H1 (cell line): Measurements from ENCODE around the gene CHST11. TPM values are rescaled to one million over a fixed set of nuclear protein-coding genes. Genes with fewer than 3 reads are reported as not detected.

Experiments
- KDM1A ChIP-seq: fragments of 200-600, 300-600 bp; sonication (generic); IDR thresholded peaks from 2 replicates; pipeline ENCODE4 v1.7.1; 2016; ENCODE audit warnings: mild to moderate bottlenecking, low read length, borderline replicate concordance
- KDM5A ChIP-seq: fragments of 200-600 bp; IDR thresholded peaks from 2 replicates; pipeline ENCODE4 v1.7.1; 2012; ENCODE audit warnings: mild to moderate bottlenecking, low read length, inconsistent platforms, mixed read lengths
- polyA plus RNA-seq, 7 experiments: library from polyadenylated mRNA; depleted of rRNA in 3 of 7; stranded (reverse) in 5 of 7; unstranded in 2 of 7; fragments of >200 nt in 5 of 7; fragments of 200-250 nt in 2 of 7; gene quantifications; 1 replicate in 5 of 7; 2 replicates in 1 of 7; 4 replicates in 1 of 7; pipeline versions ENCODE4 v1.2.1 to v1.2.3, GENCODE V29; 2011 to 2013; ENCODE audit warnings: missing spikeins in 2 of 7, mixed read lengths in 2 of 7
- total RNA-seq: library from RNA; stranded (reverse); fragmentation: NEBNext Ultra II Directional; extraction: Animal tissue kit (Norgen Biotek cat#: 25700); gene quantifications from 2 replicates; pipeline ENCODE4 v1.2.1, GENCODE V29; 2021
- TF ChIP-seq, protein P1 (sequence below): IDR thresholded peaks from 2 replicates; pipeline ENCODE4 v1.6.1; 2012; ENCODE audit warnings: inconsistent platforms
- TF ChIP-seq, protein P2 (sequence below): IDR thresholded peaks from 2 replicates; pipeline ENCODE4 v1.6.1; 2012; ENCODE audit warnings: low read length, inconsistent platforms

Gene CHST11
- total and polyA plus RNA-seq, 2 of the 8 experiments (the other 6 are each of a cell fraction or from before 2014, with no cell fraction given): 14.4 to 20.8 TPM

DNA sequence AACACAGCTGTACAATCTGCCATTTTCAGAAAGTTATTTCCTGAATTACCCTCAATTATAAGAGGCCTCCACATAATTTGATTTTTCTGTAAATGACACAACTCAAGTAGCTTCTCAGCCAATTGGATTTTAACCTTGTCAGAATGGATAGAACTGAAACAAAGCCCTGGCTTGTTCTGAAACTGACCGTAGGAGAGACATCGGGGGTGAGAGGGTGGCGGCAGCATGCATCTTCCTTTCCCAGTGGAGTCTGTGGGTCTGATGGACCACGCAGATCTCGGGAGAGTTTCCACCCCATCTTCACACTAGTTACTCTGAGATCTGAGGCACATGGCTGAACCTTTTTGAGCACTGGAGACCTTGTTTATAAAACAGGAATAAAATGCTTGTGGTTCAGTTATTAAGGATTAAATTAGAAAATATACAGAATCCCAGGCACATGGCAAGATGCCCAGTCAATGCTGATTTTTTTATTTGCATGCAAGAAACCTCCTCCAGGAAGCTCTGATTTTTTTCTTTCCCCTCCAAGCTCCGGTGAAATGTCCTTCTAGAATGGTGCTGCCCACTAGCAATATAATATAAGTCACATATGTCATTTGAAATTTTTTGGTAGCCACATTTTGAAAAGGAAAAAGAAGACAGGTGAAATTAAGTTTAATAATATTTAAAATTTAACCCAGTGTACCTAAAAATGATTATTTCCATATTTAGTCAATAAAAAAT is 153.9 kb downstream of the CHST11 start (continued):
- TF ChIP-seq KDM1A (no peak), KDM5A (no peak)
- TF ChIP-seq, protein P1, sequence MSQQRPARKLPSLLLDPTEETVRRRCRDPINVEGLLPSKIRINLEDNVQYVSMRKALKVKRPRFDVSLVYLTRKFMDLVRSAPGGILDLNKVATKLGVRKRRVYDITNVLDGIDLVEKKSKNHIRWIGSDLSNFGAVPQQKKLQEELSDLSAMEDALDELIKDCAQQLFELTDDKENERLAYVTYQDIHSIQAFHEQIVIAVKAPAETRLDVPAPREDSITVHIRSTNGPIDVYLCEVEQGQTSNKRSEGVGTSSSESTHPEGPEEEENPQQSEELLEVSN: no peak
- TF ChIP-seq, protein P2, sequence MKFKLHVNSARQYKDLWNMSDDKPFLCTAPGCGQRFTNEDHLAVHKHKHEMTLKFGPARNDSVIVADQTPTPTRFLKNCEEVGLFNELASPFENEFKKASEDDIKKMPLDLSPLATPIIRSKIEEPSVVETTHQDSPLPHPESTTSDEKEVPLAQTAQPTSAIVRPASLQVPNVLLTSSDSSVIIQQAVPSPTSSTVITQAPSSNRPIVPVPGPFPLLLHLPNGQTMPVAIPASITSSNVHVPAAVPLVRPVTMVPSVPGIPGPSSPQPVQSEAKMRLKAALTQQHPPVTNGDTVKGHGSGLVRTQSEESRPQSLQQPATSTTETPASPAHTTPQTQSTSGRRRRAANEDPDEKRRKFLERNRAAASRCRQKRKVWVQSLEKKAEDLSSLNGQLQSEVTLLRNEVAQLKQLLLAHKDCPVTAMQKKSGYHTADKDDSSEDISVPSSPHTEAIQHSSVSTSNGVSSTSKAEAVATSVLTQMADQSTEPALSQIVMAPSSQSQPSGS: no peak
